GM21723 (cell line): ENCODE data around the gene SRPK2.
"Not testable (repeated sequence)": the region's sequence is repeated elsewhere in the genome, so short reads cannot be mapped to it uniquely, and the experiment has no call there.

ENCODE experiments used
- ATAC-seq: cut with Tn5 transposase; IDR thresholded peaks from one replicate; pipeline ENCODE4 v1.9.1; 2021; ENCODE audit warnings: mild to moderate bottlenecking, moderate library complexity; ENCODE audit not compliant: unreplicated experiment

SRPK2 gene

GRCh38 chr7:105377903-105378302 is 10.8 kb downstream of the SRPK2 start:
- ATAC-seq = no peak

DNA sequence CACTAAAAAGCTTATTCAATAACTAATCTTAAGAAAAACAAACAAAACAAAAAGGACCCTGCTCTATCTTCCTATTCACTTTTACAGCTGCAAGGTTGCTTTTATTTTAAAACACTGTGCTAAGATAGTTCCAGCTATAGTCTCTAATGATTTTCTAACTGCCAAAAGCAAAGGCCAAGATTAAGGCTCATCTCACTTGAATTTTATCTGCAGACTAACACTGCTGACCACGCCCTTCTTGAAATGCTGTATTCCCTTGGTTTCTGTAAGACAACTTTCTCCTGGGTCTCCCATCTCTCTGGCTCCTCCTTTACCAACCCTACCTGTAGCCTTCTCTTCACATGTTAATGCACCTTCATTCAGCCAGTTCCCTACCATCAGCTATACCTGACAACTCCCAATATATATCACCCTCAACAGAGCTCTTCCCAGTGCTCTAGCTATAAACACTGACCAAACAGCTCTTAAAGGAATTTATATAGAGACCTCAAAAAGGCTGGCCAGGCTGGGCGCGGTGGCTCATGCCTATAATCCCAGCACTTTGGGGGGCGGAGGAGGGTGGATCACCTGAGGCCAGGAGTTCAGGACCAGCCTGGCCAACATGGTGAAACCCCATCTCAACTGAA is 11.7 kb downstream of the SRPK2 start:
- no peak for ATAC-seq

DNA sequence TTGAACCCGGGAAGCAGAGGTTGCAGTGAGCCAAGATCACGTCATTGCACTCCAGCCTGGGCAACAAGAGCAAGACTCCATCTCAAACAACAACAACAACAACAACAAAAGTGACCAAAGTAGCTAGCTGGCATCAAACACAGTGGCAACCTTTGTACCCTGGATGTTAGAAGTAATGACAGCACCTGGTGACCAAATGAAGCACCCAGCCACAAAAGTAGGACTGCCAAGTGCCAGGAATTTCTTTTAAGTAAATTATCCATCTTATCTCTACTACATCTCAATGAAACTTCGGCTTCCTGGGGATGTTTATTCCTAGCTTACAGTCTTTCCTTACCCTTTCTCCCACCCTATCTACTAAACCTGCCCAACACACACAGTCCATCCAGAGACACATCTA is 18.8 kb downstream of the SRPK2 start:
- ATAC-seq = no peak

GRCh38 chr7:105367458-105367857 is 21.3 kb downstream of the SRPK2 start:
- ATAC-seq = no peak

GRCh38 chr7:105365541-105366534 is 22.9 kb downstream of the SRPK2 start:
- ATAC-seq = no peak

DNA sequence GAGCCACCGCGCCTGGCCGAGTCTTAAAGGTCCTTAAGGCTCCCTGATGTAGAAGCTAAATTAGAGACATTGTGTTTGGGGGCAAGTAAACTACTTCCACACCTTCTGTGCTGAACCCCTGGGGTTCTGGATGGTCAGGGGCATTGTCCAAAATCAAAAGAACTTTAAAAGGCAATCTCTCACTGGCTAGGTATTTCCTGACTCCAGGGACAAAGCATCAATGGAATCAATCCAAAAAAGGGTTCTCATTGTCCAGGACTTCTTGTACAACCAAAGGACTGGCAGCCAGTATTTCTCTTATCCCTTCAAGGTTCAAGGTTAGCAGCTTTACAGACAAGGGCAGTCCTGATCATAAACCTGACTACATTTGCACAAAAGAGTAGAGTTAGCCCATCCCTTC is 24.0 kb downstream of the SRPK2 start:
- no peak for ATAC-seq

GRCh38 chr7:105363657-105364056 is 25.1 kb downstream of the SRPK2 start:
- not testable (repeated sequence) for ATAC-seq

DNA sequence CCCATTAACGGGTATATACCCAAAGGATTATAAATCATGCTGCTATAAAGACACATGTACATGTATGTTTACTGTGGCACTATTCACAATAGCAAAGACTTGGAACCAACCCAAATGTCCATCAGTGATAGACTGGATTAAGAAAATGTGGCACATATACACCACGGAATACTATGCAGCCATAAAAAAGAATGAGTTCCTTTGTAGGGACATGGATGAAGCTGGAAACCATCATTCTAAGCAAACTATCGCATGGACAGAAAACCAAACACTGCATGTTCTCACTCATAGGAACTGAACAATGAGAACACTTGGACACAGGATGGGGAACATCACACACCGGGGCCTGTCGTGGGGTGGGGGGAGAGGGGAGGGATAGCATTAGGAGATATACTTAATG is 26.0 kb downstream of the SRPK2 start:
- ATAC-seq = not testable (repeated sequence)

- ATAC-seq = not testable (repeated sequence)
Measured at GRCh38 chr7:105361995-105362394, 26.7 kb downstream of the SRPK2 start.

- ATAC-seq = not testable (repeated sequence)
Measured at GRCh38 chr7:105360149-105360548, 28.6 kb downstream of the SRPK2 start.

DNA sequence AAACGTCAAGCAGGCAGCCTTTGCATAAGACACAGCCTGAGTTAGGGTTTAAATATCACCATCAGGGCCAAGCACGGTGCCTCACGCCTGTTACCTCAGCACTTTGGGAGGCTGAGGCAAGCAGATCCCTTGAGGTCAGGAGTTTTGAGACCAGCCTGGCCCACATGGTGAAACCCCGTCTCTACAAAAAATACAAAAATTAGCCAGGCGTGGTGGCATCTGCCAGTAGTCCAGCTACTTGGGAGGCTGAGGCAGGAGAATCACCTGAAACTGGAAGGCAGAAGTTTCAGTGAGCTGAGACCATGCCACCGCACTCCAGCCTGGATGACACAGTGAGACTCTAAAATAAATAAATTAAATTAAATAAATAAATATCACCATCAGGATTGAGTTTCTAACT is 33.0 kb downstream of the SRPK2 start:
- no peak for ATAC-seq

DNA sequence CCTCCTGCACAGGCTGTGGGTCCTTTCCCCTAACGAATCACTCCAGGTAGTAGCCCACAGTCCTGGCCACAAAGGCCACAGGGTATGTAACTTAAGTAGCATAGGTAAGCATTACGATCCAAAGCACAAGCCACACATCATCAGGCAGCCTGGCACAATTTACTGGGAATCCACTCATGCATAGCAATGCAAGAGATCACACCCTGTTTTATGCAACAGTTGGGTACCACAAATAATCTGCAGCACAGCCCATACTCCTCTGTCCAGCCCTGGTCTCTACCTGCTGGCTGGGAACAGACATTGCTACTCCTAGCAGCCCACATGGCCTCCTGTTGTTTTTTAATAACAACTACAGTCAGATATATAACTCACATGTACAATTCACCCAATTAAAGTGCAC is 34.3 kb downstream of the SRPK2 start:
- ATAC-seq = peak; percentile 2

- ATAC-seq = peak; percentile 31
Measured at GRCh38 chr7:105353752-105354328, 34.9 kb downstream of the SRPK2 start.

GRCh38 chr7:105352901-105353668 is 35.6 kb downstream of the SRPK2 start:
- ATAC-seq = no peak

- peak; percentile 89 for ATAC-seq
Measured at GRCh38 chr7:105352018-105352612, 36.6 kb downstream of the SRPK2 start.

GRCh38 chr7:105350906-105351305 is 37.8 kb downstream of the SRPK2 start:
- ATAC-seq = no peak

DNA sequence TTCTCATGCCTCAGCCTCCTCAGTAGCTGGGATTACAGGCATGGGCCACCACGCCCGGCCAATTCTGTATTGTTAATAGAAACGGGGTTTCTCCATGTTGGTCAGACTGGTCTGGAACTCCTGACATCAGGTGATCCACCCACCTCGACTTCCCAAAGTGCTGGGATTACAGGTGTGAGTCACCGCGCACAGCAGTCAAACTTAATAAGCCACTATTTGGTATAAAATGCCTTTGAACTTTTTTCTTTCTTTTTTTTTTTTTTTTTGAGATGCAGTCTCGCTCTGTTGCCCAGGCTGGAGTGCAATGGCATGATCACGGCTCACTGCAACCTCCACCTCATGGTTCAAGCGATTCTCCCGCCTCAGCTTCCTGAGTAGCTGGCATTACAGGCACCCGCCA is 40.5 kb downstream of the SRPK2 start:
- not testable (repeated sequence) for ATAC-seq

- no peak for ATAC-seq
Measured at GRCh38 chr7:105346593-105347322, 42.0 kb downstream of the SRPK2 start.

DNA sequence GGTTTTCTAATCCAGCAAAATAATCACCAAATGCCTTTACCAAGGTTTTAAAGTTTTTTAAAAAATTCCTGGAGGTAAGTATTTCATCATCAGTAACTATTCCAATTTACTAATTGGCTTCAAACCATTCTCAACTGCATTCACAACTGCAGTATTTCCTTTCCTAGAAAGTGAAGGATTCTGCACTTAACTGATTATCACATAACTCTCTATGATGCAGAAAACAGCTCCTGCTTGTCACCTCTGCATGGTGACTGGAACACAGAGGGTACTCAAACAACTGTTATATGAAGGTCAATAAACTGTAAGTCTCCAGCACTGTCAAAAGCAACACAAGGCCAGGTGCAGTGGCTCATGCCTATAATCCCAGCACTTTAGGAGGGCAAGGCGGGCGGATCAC is 42.6 kb downstream of the SRPK2 start:
- ATAC-seq = no peak

- ATAC-seq = no peak
Measured at GRCh38 chr7:105345725-105346124, 43.0 kb downstream of the SRPK2 start.
